ENCODE measurements around the gene CD83. TPM values are rescaled to one million over a fixed set of nuclear protein-coding genes. Genes with fewer than 3 reads are reported as not detected.

CD83 gene
- total and polyA plus RNA-seq, 8 donors = 0.29 to 9.3 (median 3.0) TPM; not detected in 2

DNA sequence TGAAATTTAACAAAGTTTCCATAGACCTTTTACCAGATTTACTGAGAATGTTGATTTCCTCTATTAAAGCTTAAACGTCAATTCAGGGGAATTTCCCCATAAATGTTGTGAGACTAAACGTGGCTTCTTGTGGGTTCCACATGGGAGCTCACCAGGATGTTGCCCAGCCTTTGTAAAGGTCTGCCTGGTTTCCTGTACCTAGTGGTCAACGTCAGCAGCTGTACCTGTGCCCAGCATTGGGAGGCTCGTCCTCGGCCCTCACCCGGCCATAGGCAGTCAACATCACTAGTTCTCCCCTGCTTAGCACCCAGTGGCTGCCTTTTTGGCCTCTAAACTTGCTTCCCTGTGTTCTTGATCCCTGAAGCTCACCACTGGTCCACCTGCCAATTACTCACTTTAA is 22.1 kb upstream of the CD83 start:
- Histone ChIP-seq H3K4me1 (no peaks in the 10 kb centered on the region), H3K36me3 (no peaks in the 10 kb centered on the region), H3K9me3 (peaks cover 0 to 8% (median 0%) of the 10 kb centered on the region in 4 donors), H3K27ac (no peak overlapping the region), H3K4me3 (no peak overlapping the region), H3K27me3 (no peaks in the 10 kb centered on the region)
- intact Hi-C loops (cut with DNase I; ENCODE audit: low total_unique reads) = no loop called here
- TF ChIP-seq POLR2AphosphoS5 (IDR thresholded peaks at IDR 0.05) (no peak), EP300 (IDR thresholded peaks at IDR 0.05) (no peak), POLR2A (IDR thresholded peaks at IDR 0.05) (no peak)
- TF ChIP-seq, protein P1, sequence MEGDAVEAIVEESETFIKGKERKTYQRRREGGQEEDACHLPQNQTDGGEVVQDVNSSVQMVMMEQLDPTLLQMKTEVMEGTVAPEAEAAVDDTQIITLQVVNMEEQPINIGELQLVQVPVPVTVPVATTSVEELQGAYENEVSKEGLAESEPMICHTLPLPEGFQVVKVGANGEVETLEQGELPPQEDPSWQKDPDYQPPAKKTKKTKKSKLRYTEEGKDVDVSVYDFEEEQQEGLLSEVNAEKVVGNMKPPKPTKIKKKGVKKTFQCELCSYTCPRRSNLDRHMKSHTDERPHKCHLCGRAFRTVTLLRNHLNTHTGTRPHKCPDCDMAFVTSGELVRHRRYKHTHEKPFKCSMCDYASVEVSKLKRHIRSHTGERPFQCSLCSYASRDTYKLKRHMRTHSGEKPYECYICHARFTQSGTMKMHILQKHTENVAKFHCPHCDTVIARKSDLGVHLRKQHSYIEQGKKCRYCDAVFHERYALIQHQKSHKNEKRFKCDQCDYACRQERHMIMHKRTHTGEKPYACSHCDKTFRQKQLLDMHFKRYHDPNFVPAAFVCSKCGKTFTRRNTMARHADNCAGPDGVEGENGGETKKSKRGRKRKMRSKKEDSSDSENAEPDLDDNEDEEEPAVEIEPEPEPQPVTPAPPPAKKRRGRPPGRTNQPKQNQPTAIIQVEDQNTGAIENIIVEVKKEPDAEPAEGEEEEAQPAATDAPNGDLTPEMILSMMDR (IDR thresholded peaks at IDR 0.05) = no peak
- WGBS, 5 donors = 82 to 90% (median 89%) methylated on average over 6 of the region's 6 CpGs
- no peak for DNase-seq

DNA sequence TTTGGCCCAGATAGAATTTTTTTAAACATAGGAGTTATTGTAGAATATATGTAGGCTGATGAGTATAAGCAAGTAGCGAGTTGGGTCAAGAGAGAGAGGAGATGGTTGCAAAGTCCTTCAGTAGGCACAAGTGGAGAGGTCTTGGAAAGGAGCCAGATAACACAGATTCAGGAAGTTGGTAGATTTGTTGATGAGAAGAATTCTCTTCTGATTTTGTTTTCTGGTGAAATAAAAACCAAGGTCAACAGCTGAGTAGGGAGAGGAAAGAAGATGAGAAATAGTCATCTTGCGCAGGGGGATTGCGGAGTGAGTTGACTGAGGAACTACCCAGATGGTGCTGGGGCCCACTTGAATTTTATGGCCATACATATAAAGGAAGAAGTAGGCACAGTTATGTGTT is 17.4 kb upstream of the CD83 start:
- H3K9me3 ChIP-seq = no peaks in the 10 kb centered on the region
- WGBS, 5 donors = 78 to 96% (median 92%) methylated on average over 3 of the region's 3 CpGs
- no peak overlapping the region for H3K27ac ChIP-seq
- no peak overlapping the region for H3K4me3 ChIP-seq
- TF ChIP-seq EP300 (IDR thresholded peaks at IDR 0.05) = no peak
- TF ChIP-seq POLR2A (IDR thresholded peaks at IDR 0.05) = no peak
- TF ChIP-seq, protein P1 (IDR thresholded peaks at IDR 0.05) = no peak
- no peaks in the 10 kb centered on the region for H3K36me3 ChIP-seq
- peaks cover 0 to 6% (median 0%) of the 10 kb centered on the region in 3 donors for H3K27me3 ChIP-seq
- no peaks in the 10 kb centered on the region for H3K4me1 ChIP-seq
- intact Hi-C loops (cut with DNase I; ENCODE audit: low total_unique reads) = no loop called here
- no peak for DNase-seq

DNA sequence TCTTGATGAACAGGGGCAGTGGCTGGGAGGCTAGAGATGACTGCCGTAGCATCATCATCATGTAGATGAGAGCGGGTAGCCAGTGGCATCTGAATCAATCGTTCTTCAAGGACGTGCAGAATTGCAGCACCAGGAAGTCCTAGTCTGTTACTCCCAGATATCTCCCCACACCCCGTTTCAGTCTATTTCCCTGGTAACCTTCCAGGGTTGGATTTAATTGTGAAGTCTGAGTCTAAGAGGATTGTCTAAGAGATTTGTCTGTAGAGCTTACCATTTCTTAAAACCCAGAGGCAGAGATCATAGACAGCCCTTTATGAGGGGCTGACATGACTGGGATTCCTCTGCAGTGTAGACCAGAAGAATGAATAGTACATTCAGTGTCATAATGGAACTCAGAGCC is 16.6 kb upstream of the CD83 start:
- TF ChIP-seq, protein P1 (IDR thresholded peaks at IDR 0.05) = no peak
- TF ChIP-seq POLR2A (IDR thresholded peaks at IDR 0.05) = no peak
- no peak for TF ChIP-seq POLR2AphosphoS5 (IDR thresholded peaks at IDR 0.05)
- TF ChIP-seq EP300 (IDR thresholded peaks at IDR 0.05) = no peak
- Histone ChIP-seq H3K27me3 (peaks cover 0 to 14% (median 0%) of the 10 kb centered on the region in 3 donors), H3K27ac (no peak overlapping the region), H3K4me1 (no peaks in the 10 kb centered on the region), H3K36me3 (no peaks in the 10 kb centered on the region), H3K4me3 (no peak overlapping the region), H3K9me3 (peaks cover 0 to under 1% (median 0%) of the 10 kb centered on the region in 4 donors)
- intact Hi-C loops (cut with DNase I; ENCODE audit: low total_unique reads) = no loop called here
- DNase-seq = no peak
- 69 to 77% (median 74%) methylated on average over 5 of the region's 5 CpGs for WGBS, 5 donors

DNA sequence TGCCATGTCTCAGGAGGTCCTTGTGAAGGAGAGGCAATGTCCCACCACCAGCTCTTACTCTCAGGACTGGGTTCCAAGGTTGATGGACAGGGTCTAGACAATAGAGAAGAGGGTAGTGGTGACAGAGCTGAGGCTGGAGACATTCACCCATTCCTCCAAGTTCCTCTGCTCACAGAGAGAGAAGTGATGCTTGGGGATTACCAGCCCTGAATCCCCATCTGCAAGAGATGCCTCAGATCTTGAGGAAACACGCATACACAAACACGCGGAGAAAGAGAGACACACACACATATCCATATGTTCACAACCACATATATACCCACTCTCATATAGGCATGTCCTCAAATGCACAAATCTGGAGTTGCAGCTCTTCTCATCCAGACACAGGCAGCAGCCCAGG is 15.2 kb upstream of the CD83 start:
- intact Hi-C loops (cut with DNase I; ENCODE audit: low total_unique reads) = no loop called here
- Histone ChIP-seq H3K27ac (no peak overlapping the region), H3K4me3 (no peak overlapping the region), H3K36me3 (no peaks in the 10 kb centered on the region), H3K27me3 (peaks cover 0 to 23% (median 0%) of the 10 kb centered on the region in 3 donors), H3K4me1 (no peaks in the 10 kb centered on the region), H3K9me3 (peaks cover 0 to 15% (median 4%) of the 10 kb centered on the region in 4 donors)
- TF ChIP-seq, protein P1 (IDR thresholded peaks at IDR 0.05) = no peak
- TF ChIP-seq POLR2AphosphoS5 (IDR thresholded peaks at IDR 0.05) (no peak), POLR2A (IDR thresholded peaks at IDR 0.05) (no peak)
- no peak for DNase-seq
- 90 to 96% (median 94%) methylated on average over 3 of the region's 3 CpGs for WGBS, 5 donors

All from stomach (tissue), 9 donors.